HG02610 (cell line): Measurements from ENCODE around the gene EYA4.

ENCODE experiments used
- ATAC-seq: cut with Tn5 transposase; IDR thresholded peaks from one replicate; pipeline ENCODE4 v1.9.1; 2021; ENCODE audit warnings: mild to moderate bottlenecking, moderate library complexity; ENCODE audit not compliant: unreplicated experiment

EYA4 gene

DNA sequence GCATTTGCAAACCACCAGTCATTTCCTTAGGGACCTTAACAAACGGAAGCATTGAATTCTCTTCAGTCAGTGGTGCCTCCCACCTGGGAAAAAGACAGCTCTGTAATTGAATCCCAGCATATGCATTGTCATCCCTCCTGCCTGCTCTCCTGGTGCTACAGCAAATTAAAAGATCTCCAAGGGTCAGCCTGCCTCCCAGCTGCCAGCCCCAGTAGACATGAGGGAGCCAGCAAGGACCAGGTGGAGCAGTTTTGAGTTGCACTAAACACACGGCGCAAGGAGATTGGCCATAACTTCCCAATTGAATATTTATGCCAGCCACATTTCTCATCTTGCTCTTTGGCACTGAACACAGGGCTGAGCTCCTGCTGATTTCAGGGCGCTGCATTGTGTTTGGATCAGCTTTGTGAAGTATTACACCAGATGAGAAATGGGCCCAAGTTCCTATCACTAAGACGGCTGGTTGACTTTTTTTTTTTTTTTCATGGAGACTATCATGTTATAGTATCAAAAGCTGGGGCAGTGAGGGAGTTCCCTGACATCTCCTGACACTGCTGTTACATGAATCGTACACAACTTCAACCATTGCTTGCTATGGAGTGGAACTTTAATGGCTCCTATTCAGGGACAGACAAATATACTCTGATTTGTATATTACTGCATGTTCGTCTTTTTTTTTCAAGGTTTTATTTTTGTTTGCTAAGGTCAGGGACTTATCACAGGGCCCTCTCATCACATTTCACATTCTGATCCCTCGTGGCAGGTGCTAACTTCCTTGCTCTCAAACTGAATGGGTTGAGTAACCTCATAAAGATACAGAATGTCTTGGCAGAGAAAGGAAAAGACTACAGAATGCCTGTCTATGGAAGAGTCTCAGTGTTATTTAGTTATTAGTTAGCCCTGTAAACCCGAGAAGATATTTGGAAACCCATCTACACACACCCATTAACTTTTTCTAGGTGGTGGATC is 191.1 kb downstream of the EYA4 start:
- no peak for ATAC-seq

DNA sequence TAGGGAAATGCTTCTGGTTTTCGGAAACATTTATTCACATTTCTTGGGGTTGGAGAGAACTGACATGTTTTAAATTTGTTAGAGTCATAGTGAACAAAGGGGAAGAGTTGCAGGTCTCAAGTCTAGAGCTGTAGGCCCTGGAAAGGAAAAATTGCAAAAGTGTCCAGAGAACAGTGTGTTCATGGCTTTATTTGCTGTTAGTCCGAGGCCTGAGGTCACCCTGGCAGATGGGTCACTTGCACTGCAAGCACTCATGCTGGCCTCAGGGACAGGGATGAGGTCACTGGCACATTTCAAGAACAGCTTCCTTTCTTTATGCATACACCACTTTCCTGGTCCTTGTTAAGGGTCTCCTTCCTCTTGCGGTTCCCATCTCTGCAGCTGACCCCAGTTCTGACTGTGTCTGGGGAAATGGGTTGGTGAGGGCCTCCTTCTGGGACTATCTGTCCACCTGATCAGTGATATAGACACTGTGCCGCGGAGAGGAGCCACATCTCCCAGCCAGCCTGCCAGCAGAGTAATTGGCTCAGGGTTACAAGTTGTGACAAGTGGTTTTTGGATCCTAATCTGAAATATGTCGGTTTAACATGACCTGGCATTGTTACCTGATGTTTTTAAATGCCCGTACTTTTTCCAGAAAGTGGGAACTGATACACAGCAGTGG is 194.0 kb downstream of the EYA4 start:
- no peak for ATAC-seq

DNA sequence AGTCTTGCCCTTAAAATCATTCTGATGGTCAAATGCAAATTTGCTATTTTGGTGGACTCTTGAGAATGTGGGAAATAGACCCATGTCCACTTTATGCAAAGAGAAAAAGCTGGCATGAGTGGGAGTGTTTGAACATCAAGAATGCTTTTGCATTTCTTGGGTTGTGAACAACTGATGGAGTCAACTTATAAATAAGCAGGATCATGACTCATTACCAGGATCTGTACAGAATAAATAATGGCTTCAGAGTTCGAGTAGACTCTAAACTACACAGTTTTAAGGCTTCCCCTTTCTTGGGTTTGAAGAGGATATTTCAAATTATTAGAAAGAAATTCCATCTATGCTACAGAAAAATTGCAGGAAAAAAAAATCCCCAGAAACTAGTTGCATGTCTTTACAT is 195.5 kb downstream of the EYA4 start:
- ATAC-seq = no peak

DNA sequence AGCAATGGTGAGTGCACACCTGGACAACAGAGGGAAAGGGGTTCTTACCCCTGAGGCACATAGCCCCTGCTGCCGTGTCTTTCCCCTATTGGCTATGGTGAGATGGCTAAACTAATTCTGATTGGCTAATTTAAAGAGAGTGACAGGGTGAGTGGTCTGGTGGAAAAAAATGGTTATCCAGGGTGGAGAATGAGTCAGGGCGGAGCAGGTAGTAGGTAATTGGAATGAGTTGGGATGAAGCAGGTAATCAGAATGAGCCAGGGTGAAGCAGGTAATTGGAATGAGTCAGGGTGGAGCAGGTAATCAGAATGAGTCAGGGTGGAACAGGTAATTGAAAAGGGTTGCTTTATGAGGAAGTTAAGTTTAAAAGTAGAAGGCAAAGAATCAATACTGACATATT is 200.3 kb downstream of the EYA4 start:
- ATAC-seq = no peak

DNA sequence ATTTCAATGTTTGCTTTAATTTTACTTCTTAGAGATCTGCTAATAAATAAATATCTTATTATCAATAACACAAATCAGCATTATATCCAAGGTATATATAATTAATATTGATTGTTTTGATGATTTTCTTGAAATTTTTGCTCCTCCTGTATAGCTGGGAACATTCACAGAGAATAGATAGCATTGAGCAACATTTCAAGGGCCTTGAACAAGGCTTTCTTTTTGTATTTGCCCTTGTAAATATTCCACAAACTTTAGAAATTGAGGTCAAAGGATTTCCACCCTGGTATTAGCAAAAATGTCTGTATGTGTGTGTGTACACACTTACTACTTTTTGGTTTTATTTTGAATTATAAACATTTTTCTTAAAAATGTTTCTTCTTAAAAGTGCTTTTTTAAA is 205.6 kb downstream of the EYA4 start:
- ATAC-seq = no peak

DNA sequence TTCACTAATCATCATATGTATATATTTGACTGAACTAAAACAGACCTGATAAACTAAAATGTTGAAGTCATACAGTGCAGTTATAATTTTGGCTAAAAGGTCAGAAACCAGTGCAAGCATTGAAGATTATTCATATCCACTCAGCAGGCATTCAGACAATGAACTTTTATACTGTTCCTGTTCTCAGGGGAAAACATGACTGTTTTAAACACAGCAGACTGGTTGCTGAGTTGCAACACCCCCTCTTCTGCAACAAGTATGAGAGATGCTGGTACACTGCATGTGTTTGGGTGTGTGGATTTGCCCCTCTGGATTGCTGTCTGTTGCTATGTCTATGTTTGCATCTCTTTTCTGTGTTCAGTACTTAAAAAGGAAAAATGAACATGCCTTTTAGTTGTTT is 206.8 kb downstream of the EYA4 start:
- no peak for ATAC-seq

DNA sequence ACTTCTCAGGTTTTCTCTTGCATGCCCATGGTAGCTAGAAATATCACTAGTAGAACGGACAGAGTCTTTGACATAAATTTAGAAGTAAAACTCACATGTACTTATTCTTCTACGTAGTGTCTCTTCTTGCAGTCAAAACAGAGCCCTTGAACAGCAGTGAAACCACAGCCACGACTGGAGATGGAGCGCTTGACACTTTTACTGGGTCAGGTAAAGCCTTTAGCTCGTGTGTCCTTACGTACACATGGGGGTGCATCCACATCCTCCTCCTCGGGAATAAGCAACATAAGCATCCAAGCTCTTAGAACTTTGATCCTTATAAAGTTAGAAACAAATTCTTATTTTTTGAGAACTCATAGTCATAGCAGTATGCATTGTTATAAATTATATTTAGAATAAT is 215.3 kb downstream of the EYA4 start:
- ATAC-seq = no peak

DNA sequence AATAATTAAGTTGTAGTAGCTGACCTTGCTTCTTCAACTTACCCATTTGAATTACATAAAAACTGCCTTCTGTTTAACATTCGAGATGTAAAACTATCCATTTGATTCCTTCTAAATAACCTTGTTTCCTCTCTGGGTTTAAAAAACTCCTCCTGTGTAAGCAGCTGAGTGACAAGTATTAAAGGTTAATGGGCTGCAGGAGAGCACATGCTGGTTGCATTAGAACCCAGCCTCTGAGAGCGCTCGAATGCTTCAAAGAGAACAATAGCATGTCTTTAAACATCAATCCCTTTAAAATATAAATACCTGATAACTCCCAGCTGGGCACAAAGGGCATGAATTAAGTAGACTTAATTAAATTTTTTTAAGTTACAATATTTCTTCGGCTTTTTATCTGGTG is 215.8 kb downstream of the EYA4 start:
- ATAC-seq = no peak

DNA sequence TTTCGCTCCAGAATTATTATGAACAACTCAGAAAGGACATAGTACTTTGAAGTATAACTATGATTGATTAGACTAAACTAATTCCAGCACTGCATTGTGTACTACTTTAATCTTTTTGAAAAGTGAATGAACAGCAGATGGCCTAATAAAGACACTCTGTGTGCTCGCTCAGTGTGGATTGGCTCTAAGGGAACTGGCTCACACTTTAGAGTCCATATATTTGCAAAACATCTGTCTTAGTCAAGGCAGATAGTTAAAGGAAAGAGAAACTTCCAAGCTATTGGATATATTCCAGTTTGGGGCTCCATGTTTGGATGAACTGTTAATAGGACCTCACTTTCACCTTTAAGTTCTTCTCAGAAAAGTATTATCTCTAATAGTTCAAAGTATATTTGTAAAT is 218.9 kb downstream of the EYA4 start:
- no peak for ATAC-seq

DNA sequence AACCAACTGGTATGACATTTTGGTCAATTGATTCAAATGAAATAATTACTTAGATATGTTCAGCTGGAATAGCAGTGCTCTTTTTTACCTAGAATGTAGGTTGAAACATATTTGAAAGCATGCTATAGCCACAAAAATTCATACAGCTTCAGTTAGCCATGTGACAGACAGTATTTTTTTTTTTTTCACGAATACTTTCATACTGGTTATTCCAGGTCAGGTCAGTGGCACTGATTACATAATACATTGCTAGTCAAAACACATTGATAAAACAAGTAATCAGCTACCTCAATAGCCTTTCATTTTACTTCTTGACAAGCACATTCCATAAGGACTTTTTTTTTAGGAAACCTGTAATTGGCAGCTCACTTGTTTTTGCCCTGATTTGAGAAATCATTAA is 222.6 kb downstream of the EYA4 start:
- no peak for ATAC-seq

DNA sequence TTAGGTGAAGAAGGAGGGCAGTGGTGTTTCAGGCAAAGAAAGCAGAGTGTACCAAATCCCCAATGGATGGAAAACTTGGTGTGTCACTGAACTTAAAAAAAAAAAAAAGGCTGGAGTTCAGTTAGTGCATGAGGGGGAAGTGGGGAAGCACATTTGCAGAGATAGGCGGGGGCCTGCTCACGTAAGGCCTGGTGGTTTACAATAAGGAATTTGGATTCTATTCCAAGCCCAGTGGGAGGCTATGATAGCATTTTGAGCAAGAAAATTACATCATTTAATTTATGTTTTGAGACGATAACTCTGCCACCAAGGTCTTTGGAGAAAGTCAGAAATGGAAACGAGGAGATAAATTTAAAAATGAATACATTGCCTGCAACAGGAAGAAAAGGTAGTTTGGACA is 225.5 kb downstream of the EYA4 start:
- ATAC-seq = no peak

DNA sequence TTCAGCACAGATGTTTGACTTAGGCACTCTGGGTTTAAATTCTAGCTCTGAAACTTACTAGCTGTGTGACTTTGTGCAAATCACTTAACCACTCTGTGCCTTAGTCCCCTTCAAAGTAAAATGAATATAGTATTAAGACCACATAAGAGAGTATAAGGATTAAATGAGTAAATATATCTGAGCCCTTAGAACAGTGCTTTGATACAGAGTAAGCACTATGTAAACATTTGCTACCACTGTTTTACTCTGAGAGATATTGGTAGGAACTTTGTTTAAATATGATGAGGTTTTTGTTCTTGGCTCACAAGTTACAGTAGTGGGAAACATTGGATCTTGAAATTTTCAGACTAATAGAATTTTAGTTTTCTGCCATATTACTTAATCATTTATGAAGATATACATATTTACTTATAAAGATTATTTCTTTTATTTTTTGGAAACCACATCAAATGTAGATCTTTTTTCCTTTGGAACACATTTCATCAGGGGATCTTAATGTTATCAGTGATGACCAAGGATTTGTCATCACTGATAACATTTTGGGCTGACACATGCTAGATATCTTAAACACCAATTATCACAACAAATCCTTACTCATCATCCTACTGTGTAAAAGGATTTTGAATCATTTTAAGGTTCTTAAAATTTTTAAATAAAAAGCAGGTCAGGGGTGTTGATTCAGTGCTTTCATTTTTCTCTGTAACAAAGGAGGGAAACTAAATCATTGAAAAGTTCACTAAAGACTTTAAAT is 226.2 kb downstream of the EYA4 start:
- ATAC-seq = no peak

DNA sequence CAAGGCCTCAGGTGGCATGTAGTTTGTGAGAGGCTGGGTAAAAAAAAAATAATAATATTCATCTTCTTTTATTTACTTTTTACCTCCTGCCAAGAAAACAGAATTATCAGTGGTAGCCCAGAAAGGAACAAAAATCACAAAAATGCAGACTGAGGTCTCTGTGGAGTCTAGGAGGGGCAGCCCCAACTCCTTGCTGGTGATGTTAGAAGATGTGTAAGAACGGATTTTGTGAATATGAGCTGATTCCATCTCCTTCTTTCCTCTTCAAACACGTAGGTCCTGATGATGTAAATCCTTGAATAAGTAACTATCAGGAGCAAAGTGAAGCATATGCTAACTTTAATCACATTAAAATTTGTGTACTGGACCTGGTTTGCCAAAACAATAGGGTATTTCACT is 226.8 kb downstream of the EYA4 start:
- no peak for ATAC-seq

DNA sequence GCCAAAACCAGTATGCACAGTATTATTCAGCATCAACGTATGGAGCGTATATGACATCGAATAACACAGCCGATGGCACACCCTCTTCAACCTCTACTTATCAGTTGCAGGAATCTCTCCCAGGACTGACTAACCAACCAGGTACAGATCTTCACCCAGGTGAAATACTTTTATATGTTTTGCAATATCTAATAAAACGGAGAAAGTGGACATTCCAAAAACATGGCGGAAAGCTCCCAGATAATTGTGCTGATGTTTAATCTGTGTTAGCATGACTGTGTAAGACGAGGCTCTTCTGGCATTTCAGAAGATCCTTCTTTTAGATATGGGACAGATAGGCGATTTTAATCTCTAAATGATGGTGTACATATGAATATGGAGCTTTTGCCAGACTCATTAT is 227.4 kb downstream of the EYA4 start:
- no peak for ATAC-seq

DNA sequence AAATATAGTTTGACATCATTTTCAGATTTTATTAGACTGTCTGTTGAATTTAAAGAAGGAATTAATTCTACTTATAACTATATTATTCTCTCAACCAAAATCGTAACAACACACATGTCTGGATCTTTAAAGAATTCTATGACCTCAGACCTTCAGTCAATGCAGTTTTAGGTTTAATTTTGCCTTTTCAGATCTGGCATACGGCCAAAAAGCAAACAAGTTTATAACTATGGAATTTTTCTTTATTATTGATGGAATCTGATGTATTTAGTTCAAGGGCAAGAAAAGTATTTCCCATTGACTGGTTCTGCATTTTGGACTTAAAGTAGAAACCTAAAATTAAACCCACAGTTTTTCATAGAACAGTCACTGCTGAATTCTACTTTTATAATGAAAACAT is 233.4 kb downstream of the EYA4 start:
- ATAC-seq = no peak

DNA sequence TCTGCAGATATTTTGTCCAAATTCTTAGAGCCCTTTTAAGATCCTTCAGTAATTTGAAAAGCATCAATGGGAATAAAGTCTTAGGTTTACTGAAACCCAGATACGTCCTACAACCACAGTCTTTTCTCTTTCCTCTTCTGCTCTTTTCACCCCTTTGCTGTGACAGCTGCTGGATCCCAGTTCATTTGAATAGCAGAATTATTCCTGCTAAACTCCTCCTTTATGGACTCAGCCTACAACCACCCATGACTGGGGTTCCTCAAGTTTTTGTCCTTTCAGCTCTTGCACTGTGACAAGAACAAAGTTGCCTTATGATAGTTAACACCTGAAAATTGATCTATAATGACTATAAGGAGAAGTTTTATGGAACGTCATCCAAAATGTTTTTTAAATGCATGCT is 237.5 kb downstream of the EYA4 start:
- ATAC-seq = no peak

DNA sequence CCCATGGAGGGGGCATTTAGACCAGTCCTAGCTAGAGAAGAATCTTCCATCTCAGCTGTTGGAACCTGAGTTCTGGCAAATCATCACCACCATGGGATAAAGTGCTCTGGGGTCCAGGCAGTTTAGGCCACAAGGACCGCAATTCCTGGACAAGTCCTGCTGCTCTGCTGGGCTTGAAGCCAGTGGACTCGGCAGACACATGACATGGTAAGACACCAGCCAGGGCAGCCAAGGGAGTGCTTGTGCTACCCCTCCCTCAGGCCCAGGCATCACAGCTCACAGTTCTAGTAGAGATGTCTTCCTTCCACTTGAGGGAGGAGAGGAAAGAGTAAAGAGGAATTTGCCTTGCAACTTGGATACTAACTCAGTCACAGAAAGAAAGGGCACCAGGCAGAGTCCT is 246.0 kb downstream of the EYA4 start:
- no peak for ATAC-seq

DNA sequence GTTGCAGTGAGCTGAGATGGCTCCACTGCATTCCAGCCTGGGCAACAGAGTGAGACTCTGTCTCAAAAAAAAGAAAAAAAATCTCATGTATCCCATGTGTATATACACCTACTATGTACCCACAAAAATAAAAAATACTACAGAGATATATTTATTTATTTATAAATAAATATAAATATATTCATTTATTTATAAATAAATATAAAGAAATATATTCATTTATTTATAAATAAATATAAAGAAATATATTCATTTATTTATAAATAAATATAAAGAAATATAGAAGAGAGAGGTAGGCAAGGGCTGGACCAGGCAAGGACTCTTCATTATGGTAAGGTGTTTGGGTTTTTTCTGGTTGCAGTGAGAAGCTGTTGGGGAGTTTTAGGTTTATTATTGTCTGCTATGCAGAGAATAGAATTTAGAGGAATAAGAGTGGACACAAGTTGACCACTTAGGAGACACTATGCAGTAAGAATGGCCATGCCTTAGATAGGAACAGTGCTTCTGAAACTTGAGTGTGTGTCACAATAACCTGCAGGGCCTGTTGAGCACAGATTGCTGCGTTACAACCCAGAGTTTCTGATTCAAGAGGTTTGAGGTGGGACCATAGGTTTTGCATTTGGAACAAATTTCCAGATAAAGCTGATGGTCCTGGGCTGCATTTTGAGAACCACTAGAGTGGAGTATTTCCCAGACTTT is 254.2 kb downstream of the EYA4 start:
- ATAC-seq = no peak

DNA sequence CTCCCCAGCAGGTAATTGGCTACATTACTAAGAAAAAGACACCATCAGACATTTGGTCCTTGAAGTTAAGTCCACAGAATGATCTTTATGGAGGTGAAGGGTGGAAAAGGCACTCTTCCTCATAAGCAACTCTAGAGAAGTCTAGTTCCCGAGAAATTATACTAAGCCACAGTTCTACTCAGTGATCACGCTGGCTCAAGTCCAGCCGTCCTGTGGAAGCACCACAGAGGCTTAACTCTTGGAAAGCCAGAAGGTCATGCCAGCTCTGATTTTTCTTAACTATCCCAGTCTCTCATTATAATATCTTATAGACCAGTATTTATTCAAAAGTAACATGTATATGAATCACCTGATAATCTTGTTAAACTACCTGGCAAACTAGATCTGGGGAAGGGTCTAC is 258.5 kb downstream of the EYA4 start:
- ATAC-seq = no peak

DNA sequence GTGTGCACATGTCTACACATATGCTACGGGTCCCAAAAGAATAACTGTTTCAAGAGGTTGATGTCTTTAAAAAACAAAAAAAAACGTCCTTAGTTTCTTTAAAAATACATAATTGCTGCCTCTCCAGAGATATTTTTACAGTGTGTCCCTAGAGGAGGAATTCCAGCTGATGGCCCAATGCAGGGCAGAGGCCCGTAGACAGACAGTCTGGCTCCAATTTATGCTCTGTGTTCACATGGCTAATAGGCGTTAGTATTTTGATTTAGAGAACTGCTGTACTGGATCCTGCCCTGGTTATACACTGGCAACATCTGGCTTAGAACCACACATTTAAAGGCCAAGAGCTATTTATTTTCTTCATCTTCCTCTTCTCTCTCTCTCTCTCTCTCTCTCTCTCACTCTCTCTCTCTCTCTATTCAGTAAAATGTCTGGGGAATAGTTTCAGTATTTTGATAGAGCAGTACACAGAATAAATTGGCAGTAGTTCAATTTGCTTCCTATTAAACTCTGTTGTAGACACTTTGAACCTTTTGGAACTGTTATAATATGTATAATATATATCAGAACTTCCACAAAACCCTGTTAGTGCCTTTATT is 260.6 kb downstream of the EYA4 start:
- ATAC-seq = no peak
